Gastrocnemius medialis (tissue), 4 donors: ENCODE results near the gene PDZD7.

Source experiments
- POLR2A ChIP-seq, 2 donors: fragments of 450-650 bp; IDR thresholded peaks; one replicate each; pipeline ENCODE4 v1.6.1; 2017; ENCODE audit warnings: antibody characterized with exemption in 2 of 2, mild to moderate bottlenecking in 2 of 2, moderate library complexity in 2 of 2
- TF ChIP-seq, protein P1 (sequence below), 5 experiments: fragments of 450-650 bp in 3 of 5; fragments of 200-600 bp in 2 of 5; sonication (generic) in 2 of 5; IDR thresholded peaks in 4 of 5; conservative IDR thresholded peaks in 1 of 5; 1 replicate in 4 of 5; 2 replicates in 1 of 5; pipeline ENCODE4 v1.5.1; 2016 to 2019; ENCODE audit warnings: antibody characterized with exemption in 5 of 5, mild to moderate bottlenecking in 3 of 5, moderate library complexity in 3 of 5

DNA sequence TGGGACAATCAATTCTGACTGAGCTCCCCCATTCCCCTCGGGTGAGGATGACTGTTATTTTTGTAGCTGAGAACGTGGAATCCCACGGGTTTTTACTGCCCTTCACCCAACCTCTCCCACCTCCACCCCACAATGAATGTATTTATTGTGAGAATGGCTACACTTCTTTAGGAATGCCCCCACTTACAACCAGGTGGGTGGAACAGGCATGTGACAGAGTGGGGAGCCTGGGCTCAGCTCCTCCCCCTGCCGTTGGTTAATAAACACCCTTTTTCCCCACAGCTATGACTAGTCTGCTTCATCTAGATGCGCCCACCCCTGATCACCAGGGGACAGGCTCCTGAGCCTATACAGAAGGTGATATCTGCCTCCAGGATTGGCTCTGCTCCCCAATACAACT, 45.6 kb downstream of the PDZD7 start:
- TF ChIP-seq, protein P1, sequence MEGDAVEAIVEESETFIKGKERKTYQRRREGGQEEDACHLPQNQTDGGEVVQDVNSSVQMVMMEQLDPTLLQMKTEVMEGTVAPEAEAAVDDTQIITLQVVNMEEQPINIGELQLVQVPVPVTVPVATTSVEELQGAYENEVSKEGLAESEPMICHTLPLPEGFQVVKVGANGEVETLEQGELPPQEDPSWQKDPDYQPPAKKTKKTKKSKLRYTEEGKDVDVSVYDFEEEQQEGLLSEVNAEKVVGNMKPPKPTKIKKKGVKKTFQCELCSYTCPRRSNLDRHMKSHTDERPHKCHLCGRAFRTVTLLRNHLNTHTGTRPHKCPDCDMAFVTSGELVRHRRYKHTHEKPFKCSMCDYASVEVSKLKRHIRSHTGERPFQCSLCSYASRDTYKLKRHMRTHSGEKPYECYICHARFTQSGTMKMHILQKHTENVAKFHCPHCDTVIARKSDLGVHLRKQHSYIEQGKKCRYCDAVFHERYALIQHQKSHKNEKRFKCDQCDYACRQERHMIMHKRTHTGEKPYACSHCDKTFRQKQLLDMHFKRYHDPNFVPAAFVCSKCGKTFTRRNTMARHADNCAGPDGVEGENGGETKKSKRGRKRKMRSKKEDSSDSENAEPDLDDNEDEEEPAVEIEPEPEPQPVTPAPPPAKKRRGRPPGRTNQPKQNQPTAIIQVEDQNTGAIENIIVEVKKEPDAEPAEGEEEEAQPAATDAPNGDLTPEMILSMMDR (IDR thresholded peaks at IDR 0.05 in 4 of 5, conservative IDR thresholded peaks at IDR 0.05 in 1 of 5), result no peak
- no peak for TF ChIP-seq POLR2A (IDR thresholded peaks at IDR 0.05)
